Osteoblast (primary cell): Measurements from ENCODE around the gene SLIT3. TPM values are rescaled to one million over a fixed set of nuclear protein-coding genes. Genes with fewer than 3 reads are reported as not detected.

Experiments used
- DNase-seq: peaks from one replicate; pipeline ENCODE4 v3.0.0; 2011; ENCODE audit warnings: low spot score, mixed read lengths; ENCODE audit not compliant: insufficient read length; ENCODE audit errors: missing footprints
- H2AFZ ChIP-seq: 2 replicates; pipeline ENCODE4 v1.6.0; 2011; ENCODE audit warnings: mild to moderate bottlenecking, low read length
- H3K27ac ChIP-seq: 2 replicates; pipeline ENCODE4 v1.5.1; 2011; ENCODE audit warnings: mild to moderate bottlenecking, low read depth, low read length, moderate library complexity
- H3K27me3 ChIP-seq: 2 replicates; pipeline ENCODE4 v1.6.0; 2012; ENCODE audit warnings: mild to moderate bottlenecking, control low read depth, inconsistent platforms, low read length, moderate library complexity; ENCODE audit not compliant: insufficient read depth
- H3K36me3 ChIP-seq: 2 replicates; pipeline ENCODE4 v1.5.1; 2011; ENCODE audit warnings: mild to moderate bottlenecking, low read length, control low read depth, moderate library complexity; ENCODE audit not compliant: insufficient read depth
- H3K4me1 ChIP-seq: 2 replicates; pipeline ENCODE4 v1.5.1; 2011; ENCODE audit warnings: mild to moderate bottlenecking, low read length, control low read depth, moderate library complexity; ENCODE audit not compliant: insufficient read depth
- H3K4me2 ChIP-seq: 2 replicates; pipeline ENCODE4 v1.6.0; 2011; ENCODE audit warnings: mild to moderate bottlenecking, low read length; ENCODE audit not compliant: insufficient read depth
- H3K4me3 ChIP-seq: fragments of 200-600 bp; sonication (generic); 3 replicates; pipeline ENCODE4 v1.5.1; 2012; ENCODE audit warnings: mild to moderate bottlenecking, low read length, inconsistent platforms; ENCODE audit not compliant: insufficient read depth
- H3K79me2 ChIP-seq: 2 replicates; pipeline ENCODE4 v1.6.0; 2012; ENCODE audit warnings: mild to moderate bottlenecking, low read length, control low read depth, inconsistent platforms; ENCODE audit not compliant: insufficient read depth
- H3K9me3 ChIP-seq: 2 replicates; pipeline ENCODE4 v1.5.1; 2011; ENCODE audit warnings: low read depth, low read length, control low read depth
- H4K20me1 ChIP-seq: 2 replicates; pipeline ENCODE4 v1.6.0; 2012; ENCODE audit warnings: mild to moderate bottlenecking, low read length, control low read depth; ENCODE audit not compliant: insufficient read depth
- CTCF ChIP-seq: IDR thresholded peaks from 2 replicates; pipeline ENCODE4 v1.5.1; 2011; ENCODE audit warnings: mild to moderate bottlenecking, low read depth, low read length, moderate library complexity; ENCODE audit errors: extremely low read depth
- total RNA-seq: library from RNA; depleted of rRNA; stranded (reverse); fragments of >200 nt; gene quantifications from 2 replicates; pipeline ENCODE4 v1.2.3, GENCODE V29; 2012

The SLIT3 gene
- total RNA-seq, 1 donor: 37.6 TPM

GRCh38 chr5:168656633-168657032, 644.3 kb downstream of the SLIT3 start:
- H3K4me2 ChIP-seq: no peak overlapping the region
- DNase-seq: no peak

GRCh38 chr5:168655316-168655715, 645.6 kb downstream of the SLIT3 start:
- Histone ChIP-seq H3K79me2 (no peaks in the 10 kb centered on the region), H3K27ac (no peak overlapping the region), H3K9me3 (no peaks in the 10 kb centered on the region), H3K27me3 (no peaks in the 10 kb centered on the region), H4K20me1 (no peaks in the 10 kb centered on the region), H2AFZ (no peak overlapping the region), H3K36me3 (no peaks in the 10 kb centered on the region), H3K4me3 (no peak overlapping the region), H3K4me1 (peaks cover 22% of the 10 kb centered on the region), H3K4me2 (no peak overlapping the region)
- DNase-seq: no peak
- TF ChIP-seq CTCF: no peak

More at GRCh38 chr5:168656633-168657032, 644.3 kb downstream of the SLIT3 start:
- H3K4me3 ChIP-seq: no peak overlapping the region
- no peak overlapping the region for H2AFZ ChIP-seq
- H3K79me2 ChIP-seq: no peaks in the 10 kb centered on the region
- no peaks in the 10 kb centered on the region for H3K9me3 ChIP-seq
- no peaks in the 10 kb centered on the region for H3K27me3 ChIP-seq
- peaks cover 18% of the 10 kb centered on the region for H3K4me1 ChIP-seq
- no peaks in the 10 kb centered on the region for H4K20me1 ChIP-seq
- no peak for TF ChIP-seq CTCF
- no peak overlapping the region for H3K27ac ChIP-seq
- no peaks in the 10 kb centered on the region for H3K36me3 ChIP-seq

GRCh38 chr5:168654211-168654721, 646.7 kb downstream of the SLIT3 start:
- DNase-seq: no peak
- no peaks in the 10 kb centered on the region for H3K27me3 ChIP-seq
- H3K9me3 ChIP-seq: no peaks in the 10 kb centered on the region
- peak overlapping the region; percentile 3 for H3K27ac ChIP-seq
- peaks cover 22% of the 10 kb centered on the region for H3K4me1 ChIP-seq
- no peak for TF ChIP-seq CTCF
- no peaks in the 10 kb centered on the region for H3K79me2 ChIP-seq
- no peaks in the 10 kb centered on the region for H4K20me1 ChIP-seq
- peak overlapping the region; percentile 18 for H3K4me2 ChIP-seq
- H3K36me3 ChIP-seq: no peaks in the 10 kb centered on the region
- H3K4me3 ChIP-seq: no peak overlapping the region
- H2AFZ ChIP-seq: peak overlapping the region; percentile 84

GRCh38 chr5:168653626-168654025, 647.3 kb downstream of the SLIT3 start:
- Histone ChIP-seq H2AFZ (peak overlapping the region; percentile 84), H3K27ac (no peak overlapping the region), H3K36me3 (no peaks in the 10 kb centered on the region), H3K4me2 (peak overlapping the region; percentile 18), H3K4me1 (peaks cover 22% of the 10 kb centered on the region), H3K27me3 (no peaks in the 10 kb centered on the region), H4K20me1 (no peaks in the 10 kb centered on the region), H3K4me3 (no peak overlapping the region), H3K79me2 (no peaks in the 10 kb centered on the region), H3K9me3 (no peaks in the 10 kb centered on the region)
- no peak for DNase-seq
- no peak for TF ChIP-seq CTCF
